Endothelial cell of umbilical vein (primary cell): ENCODE results near the gene TGDS.

Experiments used
- EZH2 ChIP-seq: IDR thresholded peaks from 2 replicates; pipeline ENCODE4 v1.6.1; 2012; ENCODE audit warnings: borderline replicate concordance, low read depth, mild to moderate bottlenecking, moderate library complexity, low read length, inconsistent platforms; ENCODE audit not compliant: severe bottlenecking
- FOS ChIP-seq: IDR thresholded peaks from 2 replicates; pipeline ENCODE4 v1.6.1; 2011; ENCODE audit warnings: mild to moderate bottlenecking, low read length, moderate library complexity, borderline replicate concordance; ENCODE audit not compliant: insufficient read depth
- GATA2 ChIP-seq: IDR thresholded peaks from 2 replicates; pipeline ENCODE4 v1.7.0; 2011; ENCODE audit warnings: low read depth, mild to moderate bottlenecking, moderate library complexity, mixed read lengths, low read length; ENCODE audit not compliant: insufficient read length, insufficient read depth
- JUN ChIP-seq: IDR thresholded peaks from 2 replicates; pipeline ENCODE4 v1.6.1; 2011; ENCODE audit warnings: borderline replicate concordance, low read depth; ENCODE audit not compliant: insufficient read length, insufficient read depth
- MYC ChIP-seq: IDR thresholded peaks from one replicate; pipeline ENCODE4 v1.6.1; 2011; ENCODE audit warnings: mild to moderate bottlenecking, low read depth, low read length
- POLR2A ChIP-seq: IDR thresholded peaks from 2 replicates; pipeline ENCODE4 v1.6.1; 2012; ENCODE audit warnings: low read depth, mild to moderate bottlenecking, control low read depth, low read length
- POLR2AphosphoS5 ChIP-seq: IDR thresholded peaks from 2 replicates; pipeline ENCODE4 v1.6.1; 2012; ENCODE audit warnings: low read depth, mild to moderate bottlenecking, control low read depth, low read length, moderate library complexity; ENCODE audit not compliant: insufficient read depth
- TF ChIP-seq, protein P1 (sequence below), 2 donors: IDR thresholded peaks; 1 replicate in 1 of 2; 2 replicates in 1 of 2; pipeline ENCODE4 v1.5.1; 2011; ENCODE audit warnings: low read length in 2 of 2, mild to moderate bottlenecking in 2 of 2, moderate library complexity in 2 of 2, control low read depth in 1 of 2, inconsistent platforms in 1 of 2, low read depth in 1 of 2; ENCODE audit not compliant: insufficient read depth in 1 of 2; ENCODE audit errors: extremely low read depth in 1 of 2
- TF ChIP-seq, protein P2 (sequence below): IDR thresholded peaks from 2 replicates; pipeline ENCODE4 v1.6.1; 2011; ENCODE audit not compliant: insufficient read depth, insufficient read length

DNA sequence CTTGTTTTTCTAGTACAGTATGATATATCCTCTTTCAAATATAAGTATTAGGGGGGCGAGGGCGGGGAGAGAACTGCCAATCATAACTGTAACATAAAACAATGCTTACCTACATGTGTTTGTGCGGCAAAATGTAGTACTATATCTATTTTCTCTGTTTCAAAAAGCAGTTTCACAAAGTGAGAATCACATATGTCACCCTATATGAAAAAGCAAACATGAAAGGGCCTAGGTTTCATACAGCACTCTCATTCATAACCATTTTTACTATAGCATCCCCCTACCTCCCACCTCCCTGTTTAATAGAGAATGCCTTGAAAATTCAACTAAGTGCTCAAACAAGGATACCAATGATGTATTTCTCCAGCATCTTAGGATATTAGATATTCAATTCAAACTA lies 5.2 kb downstream of the TGDS start:
- TF ChIP-seq POLR2AphosphoS5, result no peak
- TF ChIP-seq, protein P1, sequence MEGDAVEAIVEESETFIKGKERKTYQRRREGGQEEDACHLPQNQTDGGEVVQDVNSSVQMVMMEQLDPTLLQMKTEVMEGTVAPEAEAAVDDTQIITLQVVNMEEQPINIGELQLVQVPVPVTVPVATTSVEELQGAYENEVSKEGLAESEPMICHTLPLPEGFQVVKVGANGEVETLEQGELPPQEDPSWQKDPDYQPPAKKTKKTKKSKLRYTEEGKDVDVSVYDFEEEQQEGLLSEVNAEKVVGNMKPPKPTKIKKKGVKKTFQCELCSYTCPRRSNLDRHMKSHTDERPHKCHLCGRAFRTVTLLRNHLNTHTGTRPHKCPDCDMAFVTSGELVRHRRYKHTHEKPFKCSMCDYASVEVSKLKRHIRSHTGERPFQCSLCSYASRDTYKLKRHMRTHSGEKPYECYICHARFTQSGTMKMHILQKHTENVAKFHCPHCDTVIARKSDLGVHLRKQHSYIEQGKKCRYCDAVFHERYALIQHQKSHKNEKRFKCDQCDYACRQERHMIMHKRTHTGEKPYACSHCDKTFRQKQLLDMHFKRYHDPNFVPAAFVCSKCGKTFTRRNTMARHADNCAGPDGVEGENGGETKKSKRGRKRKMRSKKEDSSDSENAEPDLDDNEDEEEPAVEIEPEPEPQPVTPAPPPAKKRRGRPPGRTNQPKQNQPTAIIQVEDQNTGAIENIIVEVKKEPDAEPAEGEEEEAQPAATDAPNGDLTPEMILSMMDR (IDR thresholded peaks at IDR 0.05; ENCODE audit: extremely low read depth in 1 of 2, insufficient read depth in 1 of 2, low read depth in 1 of 2, low read length in 2 of 2), result no peak
- TF ChIP-seq, protein P2, sequence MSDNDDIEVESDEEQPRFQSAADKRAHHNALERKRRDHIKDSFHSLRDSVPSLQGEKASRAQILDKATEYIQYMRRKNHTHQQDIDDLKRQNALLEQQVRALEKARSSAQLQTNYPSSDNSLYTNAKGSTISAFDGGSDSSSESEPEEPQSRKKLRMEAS, result no peak
- TF ChIP-seq POLR2A, result no peak
- no peak for TF ChIP-seq EZH2
- TF ChIP-seq MYC, result no peak
- no peak for TF ChIP-seq JUN
- no peak for TF ChIP-seq FOS
- TF ChIP-seq GATA2, result no peak
